Nephron progenitor cell (in vitro differentiated cells): ENCODE results near the gene CYFIP1.

Source experiments
- DNase-seq: peaks from one replicate; pipeline ENCODE4 v3.0.0; 2021
- H3K27ac Mint-ChIP-seq: 2 replicates; pipeline ENCODE4 v1.8.0; 2021; ENCODE audit warnings: mild to moderate bottlenecking, moderate library complexity, mixed read lengths
- H3K27me3 Mint-ChIP-seq: 2 replicates; pipeline ENCODE4 v1.8.0; 2021; ENCODE audit warnings: mild to moderate bottlenecking, low read depth, mixed read lengths; ENCODE audit not compliant: poor library complexity
- H3K36me3 Mint-ChIP-seq: 2 replicates; pipeline ENCODE4 v1.8.0; 2021; ENCODE audit warnings: low read depth, mixed read lengths
- H3K4me1 Mint-ChIP-seq: 2 replicates; pipeline ENCODE4 v1.8.0; 2021; ENCODE audit warnings: mixed read lengths
- H3K4me3 Mint-ChIP-seq: 2 replicates; pipeline ENCODE4 v1.8.0; 2021; ENCODE audit warnings: mild to moderate bottlenecking, moderate library complexity, mixed read lengths
- H3K9me3 Mint-ChIP-seq: 2 replicates; pipeline ENCODE4 v1.8.0; 2021; ENCODE audit warnings: mild to moderate bottlenecking, moderate library complexity, mixed read lengths
- TF ChIP-seq, protein P1 (sequence below): fragments of 200-600 bp; sonication (generic); IDR thresholded peaks from 2 replicates; pipeline ENCODE4 v1.5.0; 2021; ENCODE audit warnings: antibody characterized with exemption

Gene CYFIP1

DNA sequence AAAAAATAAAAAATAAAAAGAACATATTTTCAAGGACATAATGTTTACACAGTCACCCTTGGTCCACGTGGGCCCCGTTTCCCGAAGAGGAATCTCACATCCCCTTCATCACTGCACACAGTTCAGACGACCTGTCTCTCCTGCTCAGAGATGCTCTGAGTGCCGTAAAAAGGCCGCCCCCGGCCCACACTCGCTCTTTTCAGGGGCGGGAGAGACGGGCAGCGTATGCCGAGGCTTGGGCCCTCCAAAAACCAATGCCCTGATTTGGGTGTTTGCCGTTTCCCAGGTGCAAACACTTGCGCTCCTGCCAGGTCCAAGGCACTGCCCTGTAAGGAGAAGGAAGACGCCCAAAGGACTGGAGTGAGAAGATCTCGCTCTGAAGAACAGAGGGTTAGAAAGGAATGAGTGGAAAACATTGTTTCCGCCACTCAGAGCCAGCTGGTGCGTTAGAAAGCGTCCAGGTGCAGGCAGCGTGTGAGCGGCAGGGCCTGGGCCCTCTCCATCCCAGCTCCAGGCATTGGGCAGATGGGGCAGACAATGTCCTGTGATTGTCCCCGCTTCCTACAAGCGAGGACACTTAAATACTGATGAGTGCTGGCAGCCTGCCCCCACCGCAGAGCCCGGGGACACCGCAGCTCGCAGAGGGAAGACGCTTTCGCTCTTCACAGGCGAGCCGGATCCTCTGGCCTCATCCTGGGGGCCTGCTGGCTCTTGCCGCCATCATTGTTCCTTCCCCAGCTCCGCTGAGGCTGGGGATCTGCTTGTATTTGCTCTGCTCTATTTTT lies 88.5 kb downstream of the CYFIP1 start:
- Mint-ChIP-seq H3K4me1 (no peaks in the 10 kb centered on the region), H3K36me3 (peaks cover 53% of the 10 kb centered on the region), H3K4me3 (no peak overlapping the region), H3K9me3 (no peaks in the 10 kb centered on the region), H3K27ac (no peak overlapping the region), H3K27me3 (no peaks in the 10 kb centered on the region)
- no peak for DNase-seq
- TF ChIP-seq, protein P1, sequence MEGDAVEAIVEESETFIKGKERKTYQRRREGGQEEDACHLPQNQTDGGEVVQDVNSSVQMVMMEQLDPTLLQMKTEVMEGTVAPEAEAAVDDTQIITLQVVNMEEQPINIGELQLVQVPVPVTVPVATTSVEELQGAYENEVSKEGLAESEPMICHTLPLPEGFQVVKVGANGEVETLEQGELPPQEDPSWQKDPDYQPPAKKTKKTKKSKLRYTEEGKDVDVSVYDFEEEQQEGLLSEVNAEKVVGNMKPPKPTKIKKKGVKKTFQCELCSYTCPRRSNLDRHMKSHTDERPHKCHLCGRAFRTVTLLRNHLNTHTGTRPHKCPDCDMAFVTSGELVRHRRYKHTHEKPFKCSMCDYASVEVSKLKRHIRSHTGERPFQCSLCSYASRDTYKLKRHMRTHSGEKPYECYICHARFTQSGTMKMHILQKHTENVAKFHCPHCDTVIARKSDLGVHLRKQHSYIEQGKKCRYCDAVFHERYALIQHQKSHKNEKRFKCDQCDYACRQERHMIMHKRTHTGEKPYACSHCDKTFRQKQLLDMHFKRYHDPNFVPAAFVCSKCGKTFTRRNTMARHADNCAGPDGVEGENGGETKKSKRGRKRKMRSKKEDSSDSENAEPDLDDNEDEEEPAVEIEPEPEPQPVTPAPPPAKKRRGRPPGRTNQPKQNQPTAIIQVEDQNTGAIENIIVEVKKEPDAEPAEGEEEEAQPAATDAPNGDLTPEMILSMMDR: no peak

- Mint-ChIP-seq H3K9me3 (no peaks in the 10 kb centered on the region), H3K27me3 (no peaks in the 10 kb centered on the region), H3K4me3 (no peak overlapping the region), H3K27ac (no peak overlapping the region), H3K4me1 (no peaks in the 10 kb centered on the region), H3K36me3 (peaks cover 56% of the 10 kb centered on the region)
- TF ChIP-seq, protein P1: no peak
- DNase-seq: no peak
These were observed 89.9 kb downstream of the CYFIP1 start for GRCh38 chr15:22890296-22890695.

DNA sequence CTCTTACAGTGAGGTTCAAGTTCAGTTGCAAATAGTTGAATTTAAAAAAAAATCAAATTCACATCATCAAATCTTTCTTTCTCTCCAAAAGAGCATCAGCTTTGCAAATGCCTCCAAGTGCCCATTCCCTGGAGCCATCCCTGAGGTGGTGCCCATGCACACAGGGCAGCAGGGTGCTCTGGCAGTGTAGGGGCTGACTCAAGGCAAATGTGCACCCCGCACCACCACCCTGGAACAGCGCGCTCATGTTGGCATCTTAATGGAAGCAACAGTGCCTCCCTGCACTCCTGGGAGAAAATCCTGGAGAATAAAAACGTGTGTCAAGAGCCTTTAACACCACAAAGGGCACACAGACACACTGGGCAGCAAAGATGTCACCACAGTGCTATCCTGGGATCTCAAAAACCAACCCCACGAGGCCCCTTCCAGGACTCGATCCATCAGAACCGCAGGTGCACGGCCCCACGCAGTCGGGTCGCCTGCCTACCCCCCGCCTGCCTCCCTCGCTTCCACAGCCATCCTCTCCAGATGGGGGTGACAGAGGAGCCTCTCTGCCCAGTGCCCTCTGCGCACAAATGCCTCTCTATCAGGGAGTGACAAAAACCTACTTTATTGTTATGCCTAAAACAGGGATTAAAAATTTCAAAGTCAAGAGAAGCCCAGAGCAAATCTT lies 90.9 kb downstream of the CYFIP1 start:
- no peak for DNase-seq
- peaks cover 59% of the 10 kb centered on the region for H3K36me3 Mint-ChIP-seq
- TF ChIP-seq, protein P1: no peak
- H3K4me1 Mint-ChIP-seq: no peaks in the 10 kb centered on the region
- no peak overlapping the region for H3K4me3 Mint-ChIP-seq
- H3K27ac Mint-ChIP-seq: no peak overlapping the region
- no peaks in the 10 kb centered on the region for H3K9me3 Mint-ChIP-seq
- no peaks in the 10 kb centered on the region for H3K27me3 Mint-ChIP-seq

GRCh38 chr15:22888120-22888859 lies 91.9 kb downstream of the CYFIP1 start:
- DNase-seq: no peak
- Mint-ChIP-seq H3K27me3 (no peaks in the 10 kb centered on the region), H3K27ac (no peak overlapping the region), H3K4me1 (no peaks in the 10 kb centered on the region), H3K36me3 (peaks cover 53% of the 10 kb centered on the region), H3K4me3 (no peak overlapping the region), H3K9me3 (no peaks in the 10 kb centered on the region)
- TF ChIP-seq, protein P1: no peak

GRCh38 chr15:22887157-22887951 lies 92.8 kb downstream of the CYFIP1 start:
- Mint-ChIP-seq H3K4me1 (no peaks in the 10 kb centered on the region), H3K9me3 (no peaks in the 10 kb centered on the region), H3K27ac (no peak overlapping the region), H3K36me3 (peaks cover 44% of the 10 kb centered on the region), H3K4me3 (no peak overlapping the region), H3K27me3 (no peaks in the 10 kb centered on the region)
- no peak for DNase-seq
- TF ChIP-seq, protein P1: no peak
